ENCODE results near the gene WDFY4.

DNA sequence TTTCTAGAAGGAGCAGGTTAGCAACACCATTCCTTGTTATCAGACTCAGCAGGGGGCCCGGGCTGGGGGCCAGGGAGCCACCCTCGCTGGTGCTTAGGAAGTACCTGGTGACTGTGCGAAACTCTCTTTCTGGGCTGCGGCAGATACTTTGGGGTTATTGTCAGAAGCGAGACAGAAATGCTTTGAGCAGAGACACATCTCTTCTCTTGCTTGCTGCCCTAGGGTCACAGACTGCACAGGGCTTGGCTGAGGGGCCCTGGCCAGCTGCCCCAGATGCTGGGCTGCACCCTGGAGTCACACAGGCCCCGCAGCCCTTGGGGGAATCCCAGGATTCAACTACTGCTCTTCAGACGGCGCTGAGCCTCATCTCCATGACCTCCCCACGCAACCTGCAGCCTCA lies 91.9 kb downstream of the WDFY4 start:
- TF ChIP-seq EZH2phosphoT487 (IDR thresholded peaks at IDR 0.05; ENCODE audit: insufficient read depth, low read depth), result no peak
- TF ChIP-seq EZH2 (IDR thresholded peaks at IDR 0.05; ENCODE audit: insufficient read depth, poor library complexity, severe bottlenecking), result no peak
